K562 (cell line): ENCODE results near the gene IL1RN. TPM values are rescaled to one million over a fixed set of nuclear protein-coding genes. Genes with fewer than 3 reads are reported as not detected.

ENCODE experiments used
- ATAC-seq: fragments of 200-7000 bp; cut with Tn5 transposase; 3 replicates; pipeline ENCODE4 v1.9.1; 2020; ENCODE audit warnings: moderate library complexity
- BruUV-seq: library from RNA; stranded (reverse); fragments of 400-500 nt; replicated peaks from 2 replicates; lab custom pipeline; 2021; lab: Mats Ljungman, UMichigan
- CTCF ChIA-PET: fragments of 300-600 bp; formaldehyde crosslinking; extraction: SDS; loops from one replicate; lab custom pipeline; 2021; ENCODE audit warnings: low intra/inter-chr PET ratio; lab: Yijun Ruan, JAX
- POLR2A ChIA-PET: fragments of 300-600, 350-650 bp; sonication (Branson Sonifier 250); formaldehyde crosslinking; extraction: SDS; loops from one replicate; lab custom pipeline; 2021; ENCODE audit warnings: antibody characterized with exemption, inconsistent platforms; lab: Yijun Ruan, JAX
- DNase-seq, 4 experiments: peaks; one replicate each; pipeline versions ENCODE4 v3.0.0 to v3.0.0-alpha.2; 2011 to 2018; ENCODE audit warnings: low spot score in 3 of 4, mixed read lengths in 3 of 4; ENCODE audit errors: extremely low read depth in 1 of 4
- FAIRE-seq: peaks from 2 replicates; lab custom pipeline; 2011; peaks lifted over from hg19 to GRCh38; lab: Jason Lieb, UNC
- H2AFZ ChIP-seq: 2 replicates; pipeline ENCODE4 v1.6.0; 2011; ENCODE audit warnings: low read depth, low read length, control low read depth, inconsistent platforms
- H3K27ac ChIP-seq: fragments of 200-600 bp; 3 replicates; pipeline ENCODE4 v1.8.0; 2011; ENCODE audit warnings: low read depth, mild to moderate bottlenecking, control low read depth, inconsistent platforms, low read length, moderate library complexity, mixed read lengths; ENCODE audit errors: extremely low read depth
- H3K27me3 ChIP-seq, 2 experiments: fragments of 300-600 bp in 1 of 2; 2 replicates in 1 of 2; 3 replicates in 1 of 2; pipeline versions ENCODE4 v1.6.0 to v1.8.0; 2011; ENCODE audit warnings: inconsistent platforms in 2 of 2, low read length in 2 of 2, mild to moderate bottlenecking in 1 of 2, mixed read lengths in 1 of 2, moderate library complexity in 1 of 2; ENCODE audit not compliant: control insufficient read depth in 2 of 2, insufficient read depth in 2 of 2
- H3K36me3 ChIP-seq: fragments of 300-600 bp; 3 replicates; pipeline ENCODE4 v1.8.0; 2011; ENCODE audit warnings: mild to moderate bottlenecking, low read length, inconsistent platforms; ENCODE audit not compliant: control insufficient read depth, insufficient read depth
- H3K4me1 ChIP-seq, 2 experiments: fragments of 200-600 bp in 1 of 2; replicated peaks in 1 of 2; 2 replicates in 1 of 2; 3 replicates in 1 of 2; pipeline versions ENCODE4 v1.5.1 to v1.8.0; 2011; ENCODE audit warnings: inconsistent platforms in 2 of 2, low read length in 2 of 2, mild to moderate bottlenecking in 1 of 2, mixed read lengths in 1 of 2, moderate library complexity in 1 of 2; ENCODE audit not compliant: control insufficient read depth in 2 of 2, insufficient read depth in 2 of 2
- H3K4me2 ChIP-seq: 2 replicates; pipeline ENCODE4 v1.6.1; 2011; ENCODE audit warnings: low read length, control low read depth, inconsistent platforms, mixed read lengths; ENCODE audit not compliant: insufficient read depth
- H3K4me3 ChIP-seq: fragments of 200-600 bp; sonication (generic), shearing (Covaris generic); 2 replicates; pipeline ENCODE4 v1.5.1; 2016; ENCODE audit warnings: control low read depth, inconsistent platforms
- H3K79me2 ChIP-seq: fragments of 200-600 bp; 3 replicates; pipeline ENCODE4 v1.8.0; 2011; ENCODE audit warnings: low read length, inconsistent platforms; ENCODE audit not compliant: control insufficient read depth, insufficient read depth
- H3K9ac ChIP-seq, 2 experiments: 2 replicates each; pipeline versions ENCODE4 v1.6.0 to v1.6.1; 2011; ENCODE audit warnings: low read depth in 2 of 2, low read length in 2 of 2, control low read depth in 1 of 2, inconsistent platforms in 1 of 2, mild to moderate bottlenecking in 1 of 2, mixed read lengths in 1 of 2; ENCODE audit not compliant: insufficient read depth in 1 of 2
- H3K9me1 ChIP-seq: one replicate; pipeline ENCODE4 v1.6.0; 2011; ENCODE audit warnings: inconsistent platforms, mild to moderate bottlenecking, low read length, moderate library complexity; ENCODE audit not compliant: control insufficient read depth, insufficient read depth
- H3K9me3 ChIP-seq: replicated peaks from 2 replicates; pipeline ENCODE4 v1.5.1; 2011; ENCODE audit warnings: low read depth, low read length, inconsistent platforms; ENCODE audit not compliant: control insufficient read depth, insufficient read depth
- H4K20me1 ChIP-seq: replicated peaks from 2 replicates; pipeline ENCODE4 v1.6.1; 2011; ENCODE audit warnings: low read length, inconsistent platforms, mixed read lengths; ENCODE audit not compliant: control insufficient read depth, insufficient read depth
- ARHGAP35 ChIP-seq: fragments of 450-650 bp; IDR thresholded peaks from 2 replicates; pipeline ENCODE4 v1.6.1; 2018; ENCODE audit not compliant: partially characterized antibody
- LCOR ChIP-seq: sonication (generic); formaldehyde crosslinking; IDR thresholded peaks from 2 replicates; pipeline ENCODE4 v1.8.0; 2022; ENCODE audit warnings: mild to moderate bottlenecking, missing genetic modification reagents
- MTF1 ChIP-seq: fragments of 250-450 bp; sonication (Bioruptor Pico); IDR thresholded peaks from 2 replicates; pipeline ENCODE4 v1.9.0; 2021; ENCODE audit warnings: moderate library complexity, mild to moderate bottlenecking, inconsistent platforms, borderline replicate concordance
- NBN ChIP-seq: fragments of 450-650 bp; IDR thresholded peaks from 2 replicates; pipeline ENCODE4 v1.6.1; 2016; ENCODE audit warnings: low read depth, mild to moderate bottlenecking
- RBM15 ChIP-seq: fragments of 200-400 bp; formaldehyde crosslinking; IDR thresholded peaks from 2 replicates; pipeline ENCODE4 v1.6.1; 2018; ENCODE audit warnings: mild to moderate bottlenecking, low read length, moderate library complexity; ENCODE audit not compliant: insufficient read depth
- RCOR1 ChIP-seq, 2 experiments: IDR thresholded peaks; 2 replicates each; pipeline ENCODE4 v1.6.1; 2012; ENCODE audit warnings: low read depth in 2 of 2, low read length in 2 of 2, borderline replicate concordance in 1 of 2, improper control_type of control experiment in 1 of 2
- REST ChIP-seq, 2 experiments: fragments of 450-650 bp; formaldehyde crosslinking in 1 of 2; IDR thresholded peaks; 2 replicates each; pipeline versions ENCODE4 v1.4.0 to v1.6.1; 2014 to 2020; ENCODE audit warnings: mild to moderate bottlenecking in 2 of 2, borderline replicate concordance in 1 of 2, low read depth in 1 of 2
- SIX5 ChIP-seq, 2 experiments: IDR thresholded peaks; 2 replicates each; pipeline ENCODE4 v1.6.1; 2011; ENCODE audit warnings: low read length in 2 of 2, borderline replicate concordance in 1 of 2, low read depth in 1 of 2, mild to moderate bottlenecking in 1 of 2, moderate library complexity in 1 of 2; ENCODE audit not compliant: insufficient read depth in 1 of 2
- TAF1 ChIP-seq: IDR thresholded peaks from 2 replicates; pipeline ENCODE4 v1.6.1; 2011; ENCODE audit warnings: mild to moderate bottlenecking, low read length, moderate library complexity; ENCODE audit not compliant: insufficient read depth, control insufficient read depth, severe bottlenecking; ENCODE audit errors: extremely low read depth
- ZNF431 ChIP-seq: sonication (generic); formaldehyde crosslinking; IDR thresholded peaks from 2 replicates; pipeline ENCODE4 v1.8.0; 2022; ENCODE audit warnings: mild to moderate bottlenecking, missing genetic modification reagents
- ZNF707 ChIP-seq: fragments of 250-450 bp; sonication (Bioruptor Pico); conservative IDR thresholded peaks from 2 replicates; pipeline ENCODE4 v1.8.0; 2022; ENCODE audit warnings: inconsistent platforms, mild to moderate bottlenecking, moderate library complexity
- ZNF77 ChIP-seq: fragments of 250-450 bp; sonication (Bioruptor Pico); IDR thresholded peaks from 2 replicates; pipeline ENCODE4 v1.5.0; 2020
- WGBS: fragments of 100-300 bp; shearing (Covaris generic); methylation state at CpG from one replicate; pipeline ENCODE4 v1.1.6; 2016; ENCODE audit warnings: low coverage, mixed read lengths; ENCODE audit not compliant: insufficient coverage; ENCODE audit errors: missing lambda C conversion rate; 5-methylcytosine and 5-hydroxymethylcytosine counted together
- in situ Hi-C: fragments of 300-500 bp; cut with MboI; formaldehyde crosslinking; loops from 4 replicates; pipeline ENCODE4 v1.15.0; 2018; ENCODE audit warnings: inconsistent platforms, mixed read lengths
- intact Hi-C: fragments of 100-400 bp; cut with micrococcal nuclease; formaldehyde crosslinking; loops from 2 replicates; pipeline ENCODE4 v1.14.2; 2022
- polyA plus RNA-seq, 8 experiments: library from polyadenylated mRNA; depleted of rRNA in 4 of 8; stranded (reverse) in 5 of 8; unstranded in 3 of 8; fragments of >200 nt; fragmentation: Nextera tagmentation in 2 of 8; fragmentation: Illumina TruSeq in 1 of 8; extraction: Ambion mirVana in 2 of 8; extraction: Trizol in 1 of 8; gene quantifications; 2 replicates each; pipeline versions ENCODE4 v1.2.1 to v1.2.3, GENCODE V29; 2011 to 2014; ENCODE audit warnings: inconsistent platforms in 1 of 8, missing spikeins in 1 of 8
- total RNA-seq, 7 experiments: library from RNA; depleted of rRNA in 6 of 7; stranded (reverse); fragments of >200 nt in 6 of 7; fragmentation: Illumina TruSeq in 2 of 7; extraction: Trizol in 2 of 7; gene quantifications; 2 replicates each; pipeline versions ENCODE4 v1.2.1 to v1.2.3, GENCODE V29; 2011 to 2021; ENCODE audit warnings: low replicate concordance in 1 of 7

The IL1RN gene
- total and polyA plus RNA-seq, 9 of the 15 experiments (the other 6 are each of a cell fraction or from before 2014, with no cell fraction given) = 0.13 TPM; not detected in 8

GRCh38 chr2:113149553-113150257 lies 22.3 kb downstream of the IL1RN start:
- Histone ChIP-seq H3K9me3 (no peaks in the 10 kb centered on the region), H3K4me3 (no peak overlapping the region), H3K4me2 (no peak overlapping the region), H3K4me1 (no peaks in the 10 kb centered on the region), H3K79me2 (no peaks in the 10 kb centered on the region), H3K27ac (no peak overlapping the region), H3K36me3 (no peaks in the 10 kb centered on the region), H4K20me1 (no peaks in the 10 kb centered on the region), H3K9ac (no peak overlapping the region), H3K27me3 (peaks cover 0 to 19% of the 10 kb centered on the region in 2 experiments; a peak in 4 of 5 replicates), H2AFZ (no peak overlapping the region), H3K9me1 (no peaks in the 10 kb centered on the region)
- FAIRE-seq = no peak
- WGBS = 0% methylated on average over 1 of the region's 1 CpG
- intact Hi-C loops (no loop called here), in situ Hi-C loops (no loop called here)
- CTCF ChIA-PET = interaction anchor here (0.6 kb wide), 1 partner anchor 300 kb away, joined by 4 read pairs; no protein-coding TSS in a partner anchor
- no peak for DNase-seq
- ATAC-seq = peak; percentile 28; the same call in 1 of the 3 replicates
- TF ChIP-seq NBN = no peak
- TF ChIP-seq RCOR1 (IDR thresholded peaks at IDR 0.05; ENCODE audit: borderline replicate concordance in 1 of 2, low read depth in 2 of 2, low read length in 2 of 2) = no peak
- no peak for TF ChIP-seq ZNF707 (CRISPR knock-in tag)
- TF ChIP-seq REST (IDR thresholded peaks at IDR 0.05; ENCODE audit: borderline replicate concordance) = no peak
- no peak for TF ChIP-seq REST (CRISPR knock-in tag; IDR thresholded peaks at IDR 0.05; ENCODE audit: low read depth)
- TF ChIP-seq ZNF431 = no peak
- no peak for TF ChIP-seq MTF1 (CRISPR knock-in tag)
- no peak for TF ChIP-seq ZNF77 (CRISPR knock-in tag)
- no peak for TF ChIP-seq RBM15
- TF ChIP-seq ARHGAP35 = no peak
- TF ChIP-seq LCOR (CRISPR knock-in tag) = no peak
- no peak for TF ChIP-seq SIX5 (IDR thresholded peaks at IDR 0.05; ENCODE audit: borderline replicate concordance in 1 of 2, insufficient read depth in 1 of 2, low read depth in 1 of 2, low read length in 2 of 2)
- TF ChIP-seq TAF1 = no peak
- POLR2A ChIA-PET = interaction anchor here (0.5 to 1.1 kb wide), 2 partner anchors 8 to 23 kb away, joined by 3 to 4 read pairs; no protein-coding TSS in a partner anchor
- BruUV-seq = no TSS peak
